Left cardiac atrium (tissue), 4 donors: ENCODE data around the gene DSEL. TPM values are rescaled to one million over a fixed set of nuclear protein-coding genes. Genes with fewer than 3 reads are reported as not detected.

Experiments
- ATAC-seq, 2 donors: fragments of 200-7000 bp; cut with Tn5 transposase; one replicate each; pipeline ENCODE4 v1.9.1; 2020; ENCODE audit warnings: mild to moderate bottlenecking in 2 of 2, moderate library complexity in 2 of 2
- DNase-seq: peaks from one replicate; pipeline ENCODE4 v3.0.0-alpha.2; 2020
- intact Hi-C, 2 donors: fragments of 100-400 bp; cut with DNase I; formaldehyde crosslinking; loops; one replicate each; pipeline versions ENCODE4 v1.14.1 to v1.15.1; 2022 to 2023
- long read RNA-seq: library from polyadenylated mRNA; unstranded; transcript quantifications from one replicate; pipeline ENCODE4 v2.0.0, GENCODE V29; 2021
- total RNA-seq, 2 donors: library from RNA; stranded (reverse); fragmentation: NEBNext Ultra II Directional; extraction: Animal tissue kit (Norgen Biotek cat#: 25700); gene quantifications; one replicate each; pipeline ENCODE4 v1.2.1, GENCODE V29; 2021
- donor health status: DM: no; HTN: yes; CAD: no.
- donor health status: DM: no; HTN: yes; CAD: no; lungs with severe emphysema.
- donor health status: DM: yes; HTN: yes; CAD: no.
- donor health status: Dilated cardiomyopathy.

DSEL gene
- 1 to 10 TPM; 6.1 to 7.2 TPM for total RNA-seq
- long read RNA-seq, full-length matches to known transcripts: 1 of 1 reads
- long read RNA-seq, partial matches to known transcripts: 0 of 1 reads
- long read RNA-seq, other reads (novel, unspliced or antisense): 0 of 1 reads

DNA sequence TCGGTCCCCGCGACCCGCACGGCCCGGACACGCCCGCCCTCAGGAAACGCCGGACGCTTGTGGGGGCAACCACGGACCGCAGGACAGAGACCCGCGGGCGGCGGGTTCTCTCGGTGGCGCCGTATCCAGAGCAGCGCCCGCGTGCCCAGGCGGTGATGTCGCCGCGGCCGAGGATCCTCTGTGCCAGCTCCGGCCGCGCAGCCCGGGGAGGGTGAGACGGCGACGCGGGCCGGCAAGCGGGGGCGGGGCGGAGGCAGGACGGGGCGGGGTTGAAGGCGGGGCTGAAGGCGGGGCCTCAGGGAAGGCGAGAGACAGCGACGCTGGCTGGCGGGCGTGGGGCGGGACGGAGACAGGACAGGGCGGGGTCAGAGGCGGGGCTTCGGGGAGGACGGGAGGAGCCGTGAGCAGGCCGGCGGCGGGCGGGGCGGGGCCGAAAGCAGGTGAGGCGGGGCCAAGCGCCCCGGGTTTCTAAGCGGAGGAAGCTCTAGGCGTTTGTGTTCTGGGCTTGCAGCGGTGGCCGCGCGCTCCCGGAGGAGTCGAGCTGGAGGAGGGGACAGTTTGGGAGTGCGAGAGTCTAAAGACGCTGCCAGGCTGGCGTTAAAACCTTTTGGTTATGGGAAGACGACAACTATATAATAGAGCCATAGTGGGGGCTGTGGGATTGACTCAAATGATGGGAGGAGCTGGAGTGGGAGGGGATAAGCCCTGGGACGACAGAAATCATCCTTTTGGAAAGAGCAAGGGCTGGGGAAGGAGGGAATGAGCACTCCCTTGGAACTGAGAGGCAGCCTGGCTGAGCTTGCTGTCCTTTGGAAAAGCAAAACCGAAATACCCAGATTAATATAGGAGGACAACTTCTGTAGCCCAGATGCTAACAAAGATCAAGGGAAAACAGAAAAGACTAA lies at the start of gene DSEL:
TSS of gene DSEL (minus strand) at position 182 of the 905 bp plus-strand sequence. CDS start 2,112 bp downstream, outside the sequence.
- DNase-seq (peak; percentile 98), ATAC-seq (peak; percentile 98 to 99)
- intact Hi-C loops: no loop called here

DNA sequence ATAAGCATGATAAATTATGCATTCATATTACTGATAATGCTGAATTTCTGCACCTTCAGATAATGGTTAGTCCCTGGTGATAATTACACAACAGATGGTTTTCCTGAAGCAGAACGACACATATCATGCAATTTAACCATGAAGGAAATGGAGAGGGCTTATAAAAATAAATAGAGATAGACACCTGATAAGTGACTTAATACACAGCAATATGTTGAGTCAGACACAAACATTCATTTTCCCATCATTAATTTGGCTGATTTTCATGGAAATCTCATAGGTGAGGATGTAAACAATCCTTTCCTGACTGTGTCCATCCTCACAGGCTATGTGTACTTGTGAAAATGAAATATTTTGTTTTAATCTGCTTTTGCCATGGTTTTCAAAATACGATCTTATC lies 36.9 kb upstream of the DSEL start:
- intact Hi-C loops: no loop called here
- no peak for DNase-seq
- no peak for ATAC-seq

DNA sequence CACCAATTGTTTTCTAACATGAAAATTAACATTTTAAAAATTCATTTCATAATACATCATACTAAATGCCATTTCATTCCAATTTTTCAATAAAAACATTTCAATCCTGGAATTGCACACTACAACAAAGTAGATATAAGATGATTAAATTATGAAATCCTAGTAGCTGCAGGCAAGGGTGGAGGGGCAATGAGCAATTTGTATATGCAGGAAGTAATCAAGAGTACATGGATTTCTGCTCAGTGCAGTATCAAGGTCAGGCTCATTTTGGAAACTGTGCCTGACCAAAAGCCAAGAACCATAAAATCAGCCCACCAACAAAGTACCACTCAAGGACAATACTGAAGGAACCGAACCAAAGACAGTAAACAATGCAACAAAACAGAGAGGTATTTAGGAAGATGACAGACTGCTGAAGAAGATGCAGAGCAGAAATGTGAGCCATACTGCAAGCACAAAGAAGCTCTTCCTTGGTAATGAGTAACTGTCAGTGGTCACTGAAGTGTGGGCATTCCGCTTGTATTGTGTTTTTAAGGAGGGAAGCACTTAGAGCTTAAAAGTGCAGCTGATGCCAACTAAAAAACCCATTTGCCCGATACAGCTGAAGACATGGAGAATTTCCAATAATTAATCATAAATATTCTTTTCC lies 34.5 kb upstream of the DSEL start:
- intact Hi-C loops: no loop called here
- DNase-seq: no peak
- no peak for ATAC-seq

DNA sequence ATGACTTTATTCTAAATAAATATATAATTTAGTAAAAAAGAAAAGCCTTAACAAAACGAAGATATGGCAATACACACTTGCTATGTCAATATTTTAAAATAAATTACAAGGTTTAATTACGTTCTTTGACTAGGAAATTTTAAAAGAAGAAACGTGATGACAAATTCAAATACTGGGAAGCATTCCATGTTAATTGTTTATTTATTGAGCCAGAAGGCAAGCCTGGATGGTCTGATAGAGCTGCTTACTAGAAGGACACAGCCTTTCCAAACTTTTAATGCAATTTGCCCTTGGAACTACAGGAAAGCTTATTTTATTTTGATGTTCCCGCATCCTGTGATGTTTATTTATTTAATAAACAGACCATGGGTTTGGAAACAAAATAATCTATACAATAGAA lies 33.4 kb upstream of the DSEL start:
- intact Hi-C loops: no loop called here
- DNase-seq (no peak), ATAC-seq (no peak)

DNA sequence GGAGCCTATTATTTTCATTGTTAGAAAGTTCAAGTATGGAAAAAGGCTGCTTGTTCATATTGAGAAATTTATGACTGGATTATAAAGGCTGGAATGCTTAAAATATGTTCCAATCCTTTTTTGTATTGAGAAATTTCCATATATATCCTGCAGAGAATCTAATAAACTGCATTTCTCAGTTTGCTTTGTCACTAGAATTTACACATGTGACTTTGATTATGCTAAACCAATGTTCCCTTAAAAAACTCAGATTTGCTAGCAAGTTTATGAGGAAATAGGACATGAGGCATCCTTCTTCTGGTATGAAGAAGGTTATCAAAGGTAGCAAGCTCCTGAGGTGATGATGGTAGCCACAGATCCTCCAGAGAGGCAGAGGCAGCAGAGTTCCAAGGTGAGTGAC lies 29.2 kb upstream of the DSEL start:
- DNase-seq: no peak
- ATAC-seq: no peak
- intact Hi-C loops: no loop called here

DNA sequence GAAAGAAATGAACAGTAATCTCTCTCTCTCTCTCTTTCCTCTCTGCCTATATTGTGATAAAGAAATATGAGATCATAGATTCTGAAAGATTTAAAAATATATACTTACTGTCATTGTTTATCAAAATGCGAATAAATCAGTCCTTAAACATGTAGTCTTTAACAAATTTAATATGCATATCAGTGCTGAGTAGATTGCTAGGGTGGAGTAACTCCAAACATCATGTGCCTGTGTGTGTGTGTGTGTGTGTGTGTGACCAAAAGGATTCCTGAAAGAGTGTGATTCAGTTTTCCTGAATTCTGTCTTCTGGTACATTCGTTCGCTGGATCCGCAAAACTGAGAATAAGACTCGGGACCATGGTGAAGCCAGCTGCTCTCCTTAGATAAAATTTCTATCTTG lies 24.0 kb upstream of the DSEL start:
- no peak for ATAC-seq
- intact Hi-C loops: no loop called here
- DNase-seq: no peak

DNA sequence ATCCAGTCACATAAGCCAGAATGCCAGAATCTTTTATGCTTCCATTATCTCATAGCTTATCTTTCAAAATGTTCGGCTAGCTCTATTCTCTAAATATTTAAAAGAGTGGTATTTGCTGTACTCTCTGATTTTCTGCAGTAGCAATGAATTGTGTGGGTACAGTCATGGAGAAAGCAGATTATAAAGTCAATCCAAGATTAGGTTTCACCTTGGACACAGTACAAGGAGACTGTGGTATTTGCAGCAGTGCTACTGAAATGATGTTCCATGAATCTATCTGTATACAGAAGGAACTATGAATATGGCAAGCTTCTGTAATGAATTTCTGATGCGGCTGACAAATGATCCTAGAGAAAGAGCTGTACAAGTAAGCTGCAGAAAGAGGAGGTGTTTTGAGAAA lies 15.4 kb upstream of the DSEL start:
- DNase-seq (no peak), ATAC-seq (no peak)
- intact Hi-C loops: loop anchor here in 1 of 2 donors (10.0 kb wide), 1 partner anchor 323 kb away; no protein-coding TSS in a partner anchor

DNA sequence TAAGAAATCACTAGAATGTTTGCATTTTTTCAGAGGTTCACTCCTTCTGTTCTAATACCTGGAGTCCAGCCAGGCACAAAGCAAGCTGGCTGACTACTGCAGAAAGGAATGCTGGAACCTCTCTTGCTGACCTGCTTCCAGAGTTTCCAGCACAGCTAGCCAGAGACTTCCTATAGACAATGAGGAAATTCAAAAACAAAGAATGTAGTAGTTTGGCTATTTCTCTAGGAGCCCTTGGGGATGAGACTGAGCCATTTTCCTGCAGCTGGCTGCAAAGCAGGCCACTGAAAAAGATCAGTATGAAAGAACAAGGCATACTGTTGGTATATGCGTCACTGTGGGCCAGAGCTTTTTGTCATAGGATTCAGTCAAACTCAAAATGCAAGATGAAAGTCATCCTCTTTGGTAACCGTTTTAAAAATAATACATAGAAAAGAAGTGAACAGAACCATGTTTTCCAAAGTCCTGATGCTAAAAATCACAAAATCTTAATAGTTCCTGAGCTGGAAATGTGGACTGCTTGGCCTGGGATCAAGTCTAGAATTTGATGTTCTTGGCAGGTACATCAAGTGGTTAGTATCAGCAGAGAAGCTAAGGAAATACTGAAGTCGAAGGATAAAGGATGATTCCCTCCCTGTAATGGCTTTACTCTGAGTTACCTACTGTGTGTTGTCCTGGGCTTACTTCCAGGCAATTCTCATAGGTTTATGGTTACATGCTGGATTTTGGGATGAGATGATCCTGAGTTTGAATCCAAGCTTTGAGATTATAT lies 9.0 kb upstream of the DSEL start:
- ATAC-seq (peak; percentile 88 to 95), DNase-seq (peak; percentile 46)
- intact Hi-C loops: no loop called here

DNA sequence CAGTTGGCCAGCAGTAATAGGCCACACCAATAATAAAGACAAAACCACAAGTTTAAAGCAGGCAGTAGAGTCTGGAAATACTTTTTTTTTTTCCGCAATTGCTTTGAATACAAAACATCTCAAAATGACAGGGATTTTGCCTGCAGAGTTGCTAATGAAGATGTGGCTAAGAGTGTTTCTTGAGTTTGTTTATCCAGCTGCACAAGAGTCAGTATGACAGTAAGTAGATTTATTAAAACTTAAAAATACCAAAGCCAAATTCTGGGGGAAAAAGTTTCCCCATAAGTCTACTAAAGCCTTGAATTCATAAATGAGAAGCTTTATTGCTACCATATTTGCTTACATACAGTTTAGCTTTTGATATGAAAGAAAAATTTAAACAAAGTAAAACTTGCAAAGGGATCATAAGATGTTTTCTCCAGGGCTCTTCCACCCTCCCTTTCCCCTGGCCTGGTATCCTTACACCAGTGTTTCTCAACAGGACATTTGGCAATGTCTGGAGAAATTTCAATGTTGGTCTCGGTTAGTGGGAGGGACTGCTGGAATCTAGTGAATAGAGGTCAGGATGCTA lies 3.9 kb upstream of the DSEL start:
- DNase-seq (no peak), ATAC-seq (no peak)
- intact Hi-C loops: no loop called here

DNA sequence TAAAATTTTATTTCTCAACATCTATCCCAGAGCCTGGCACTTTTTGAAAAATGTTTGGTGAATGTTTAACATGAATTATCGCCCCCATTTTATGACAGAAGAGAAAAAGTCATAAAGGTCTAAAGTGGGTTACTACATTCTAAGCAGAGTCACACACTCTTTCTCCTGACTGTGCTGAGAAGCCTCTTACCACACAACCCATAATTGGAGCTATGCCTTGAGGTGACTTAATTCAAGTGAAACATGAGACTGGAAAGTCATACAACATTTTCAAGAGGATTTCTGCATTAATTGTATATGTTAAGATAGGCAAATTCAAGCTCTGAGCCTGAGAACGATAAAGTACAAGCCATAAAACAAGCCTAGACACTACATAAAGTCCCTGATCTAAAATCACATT lies 3.1 kb upstream of the DSEL start:
- ATAC-seq: no peak
- no peak for DNase-seq
- intact Hi-C loops: no loop called here

DNA sequence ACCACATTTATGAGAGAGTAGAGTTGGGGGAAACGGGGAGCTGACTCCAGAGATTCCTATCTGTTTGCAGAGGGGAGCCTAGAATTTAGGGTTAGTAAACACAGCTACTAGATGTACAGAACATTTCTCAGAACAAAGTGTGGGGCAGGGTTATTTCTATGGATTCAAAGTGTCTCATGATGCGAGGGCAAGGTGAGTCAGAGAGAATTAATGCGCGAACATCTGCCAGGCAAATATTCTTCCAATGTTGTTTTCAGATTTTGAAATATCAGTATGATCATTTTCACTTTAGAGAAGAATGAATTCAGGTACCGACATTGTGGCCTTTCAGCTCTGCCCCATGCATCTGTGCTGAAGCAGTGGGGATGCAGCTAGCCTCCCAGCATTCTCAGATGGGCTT lies 2.0 kb upstream of the DSEL start:
- no peak for ATAC-seq
- no peak for DNase-seq
- intact Hi-C loops: no loop called here

DNA sequence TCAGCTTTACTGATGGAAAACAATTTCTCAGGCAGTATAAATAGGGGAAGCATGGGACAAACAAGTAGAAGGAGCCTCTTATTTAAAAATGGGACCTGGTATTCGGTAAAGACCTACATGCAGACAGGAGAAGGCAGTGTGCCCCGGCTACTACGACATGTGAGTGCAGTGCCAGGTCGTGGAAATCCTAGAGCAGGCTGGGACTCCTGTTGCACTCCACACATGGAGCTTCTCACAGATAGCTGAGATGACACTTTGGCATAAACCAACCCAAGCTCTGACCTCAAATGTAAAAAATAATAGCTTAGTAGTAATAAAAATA lies 885 bp upstream of the DSEL start:
- intact Hi-C loops: no loop called here
- DNase-seq (peak; percentile 37), ATAC-seq (no peak)

DNA sequence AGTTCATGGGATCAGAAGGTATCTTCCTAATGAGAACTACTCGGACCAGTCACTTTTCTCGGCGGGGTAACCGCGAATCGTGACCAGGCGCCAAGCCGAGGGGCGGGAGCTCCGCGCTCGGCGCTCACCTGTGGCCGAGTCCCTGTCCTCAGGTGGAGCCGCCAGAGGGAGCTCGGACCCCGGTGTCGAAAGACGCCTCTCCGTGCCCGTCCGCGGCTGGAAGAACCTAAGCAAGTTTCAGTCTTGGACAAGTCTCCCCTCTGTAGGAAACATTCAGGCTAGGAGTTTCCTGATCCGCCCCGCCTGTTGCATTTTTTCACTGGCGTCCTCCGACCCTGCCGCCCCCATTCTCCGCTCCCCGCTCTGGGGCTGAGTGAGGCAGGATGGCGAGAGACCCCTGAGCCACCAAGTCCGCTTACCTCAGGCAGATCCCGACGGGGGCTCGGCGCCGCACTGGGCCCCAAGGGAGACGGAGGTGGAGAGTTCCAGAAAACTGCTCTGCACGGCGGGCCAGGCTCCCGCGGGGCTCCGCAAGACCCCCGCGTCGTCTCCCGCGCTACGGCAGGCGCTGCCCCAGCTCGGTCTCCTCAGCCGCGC lies 480 bp downstream of the DSEL start:
- peak; percentile 71 to 83 for ATAC-seq
- peak; percentile 85 for DNase-seq
- intact Hi-C loops: no loop called here

DNA sequence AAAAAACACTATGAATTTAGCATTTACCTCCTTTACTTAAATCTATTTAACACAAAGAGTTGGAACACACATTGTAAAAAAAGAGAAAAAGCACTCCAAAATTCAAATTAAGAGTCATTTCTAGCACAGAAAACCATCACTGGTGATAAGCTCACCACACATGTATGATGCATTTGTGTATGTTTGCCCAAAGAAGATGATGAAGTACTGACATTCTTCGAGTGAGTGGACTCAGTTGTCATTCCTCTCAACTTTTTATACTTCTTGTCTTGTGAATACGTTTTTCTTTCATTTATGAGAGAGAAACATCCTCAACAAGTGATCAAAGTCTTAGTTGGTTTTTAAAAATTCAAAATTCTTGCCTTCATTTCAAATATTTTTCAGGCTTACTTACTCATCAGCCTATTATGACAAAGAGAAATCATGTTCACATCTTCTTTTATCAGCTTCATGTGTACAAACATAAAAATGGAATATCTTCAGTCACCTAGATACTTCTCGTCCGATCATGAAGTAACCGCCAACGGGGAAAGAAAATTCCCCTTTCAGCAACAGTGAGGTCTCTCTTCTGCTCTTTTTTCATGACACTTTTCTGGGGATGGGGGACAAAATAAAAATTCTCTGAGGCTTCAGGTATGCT lies 1.5 kb downstream of the DSEL start:
- ATAC-seq: no peak
- no peak for DNase-seq
- intact Hi-C loops: no loop called here

DNA sequence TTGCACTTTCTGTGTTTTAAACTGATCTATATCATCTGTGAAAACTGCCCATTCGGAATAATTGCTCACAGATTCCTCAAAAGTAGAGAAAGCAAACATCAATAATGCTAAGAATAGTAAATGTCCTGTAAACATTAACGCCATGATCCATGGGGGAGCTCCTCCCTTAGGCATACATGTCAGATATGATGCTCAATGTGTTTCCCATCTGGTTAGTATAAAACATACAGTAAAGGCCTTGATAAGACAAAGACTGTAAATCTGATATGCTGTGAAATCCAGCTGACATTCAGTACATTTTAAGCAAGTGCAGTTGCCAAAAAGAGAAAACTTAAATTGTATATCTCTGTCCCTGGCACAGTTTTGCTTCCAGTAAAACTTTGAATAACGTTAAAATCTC lies 2.1 kb downstream of the DSEL start:
- intact Hi-C loops: no loop called here
- ATAC-seq (no peak), DNase-seq (no peak)

DNA sequence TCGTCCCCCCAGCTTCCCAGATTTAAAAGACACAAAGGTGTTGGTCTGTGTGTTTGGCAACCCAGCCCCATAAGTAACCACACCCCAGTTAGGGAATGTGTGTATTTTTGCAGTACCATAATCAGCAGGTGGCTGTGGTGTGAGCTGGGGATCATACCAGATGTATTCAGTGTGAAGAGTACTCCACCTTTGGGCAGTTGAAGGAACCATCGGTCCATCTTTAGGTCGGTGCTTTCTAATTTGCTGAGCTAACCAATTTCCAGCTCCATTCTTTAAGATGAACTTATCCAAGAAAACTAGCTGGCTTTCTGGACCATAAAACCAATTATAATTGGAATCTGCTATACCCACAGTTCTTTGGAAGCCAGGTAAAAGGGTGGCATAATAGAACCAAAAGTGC lies 3.2 kb downstream of the DSEL start:
- no peak for DNase-seq
- intact Hi-C loops: no loop called here
- no peak for ATAC-seq

DNA sequence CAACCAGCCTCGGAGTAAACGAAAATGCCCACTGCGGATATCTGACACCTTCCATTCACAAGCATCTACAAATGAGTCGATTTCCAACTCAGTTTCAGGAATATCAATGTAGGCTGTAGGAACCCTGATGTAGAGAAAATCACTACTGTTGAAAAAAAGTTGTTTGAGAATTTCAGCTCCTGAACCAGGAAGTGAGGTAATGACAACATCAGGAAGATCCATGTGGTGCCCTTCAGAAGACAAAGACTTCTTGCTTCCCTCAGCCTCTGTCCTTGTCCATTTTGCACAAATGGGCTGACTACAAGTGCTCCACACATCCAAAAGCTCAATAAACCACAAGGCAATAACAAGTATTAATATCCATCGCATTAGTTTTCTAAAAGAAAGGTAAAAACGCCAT lies 4.7 kb downstream of the DSEL start:
- intact Hi-C loops: no loop called here
- no peak for ATAC-seq
- no peak for DNase-seq

DNA sequence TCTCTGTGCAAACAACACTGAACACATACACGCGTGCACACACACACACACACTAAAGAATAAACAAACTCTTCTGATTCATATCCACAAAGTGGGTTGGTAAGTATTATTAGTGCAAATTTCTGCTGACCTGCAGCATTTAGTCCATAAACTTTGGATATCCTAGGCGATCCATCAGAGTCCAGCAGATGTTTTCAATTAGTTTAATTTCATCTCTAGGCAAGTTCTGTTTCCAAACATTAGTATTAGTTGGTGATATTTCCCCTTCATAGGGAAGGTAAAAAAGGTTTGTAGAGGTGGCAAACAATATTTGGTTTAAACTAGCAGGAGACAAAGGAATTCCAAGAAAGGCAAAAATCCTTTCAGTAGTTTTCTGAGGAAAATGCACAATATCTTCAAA lies 5.7 kb downstream of the DSEL start:
- ATAC-seq: no peak
- intact Hi-C loops: no loop called here
- no peak for DNase-seq
